ENCODE results near the gene TOMM7. TPM values are rescaled to one million over a fixed set of nuclear protein-coding genes. Genes with fewer than 3 reads are reported as not detected.
"Not testable (repeated sequence)": the region's sequence is repeated elsewhere in the genome, so short reads cannot be mapped to it uniquely, and the experiment has no call there.

TOMM7 gene
- total RNA-seq, 1 donor from 2014 or later = 318 TPM

DNA sequence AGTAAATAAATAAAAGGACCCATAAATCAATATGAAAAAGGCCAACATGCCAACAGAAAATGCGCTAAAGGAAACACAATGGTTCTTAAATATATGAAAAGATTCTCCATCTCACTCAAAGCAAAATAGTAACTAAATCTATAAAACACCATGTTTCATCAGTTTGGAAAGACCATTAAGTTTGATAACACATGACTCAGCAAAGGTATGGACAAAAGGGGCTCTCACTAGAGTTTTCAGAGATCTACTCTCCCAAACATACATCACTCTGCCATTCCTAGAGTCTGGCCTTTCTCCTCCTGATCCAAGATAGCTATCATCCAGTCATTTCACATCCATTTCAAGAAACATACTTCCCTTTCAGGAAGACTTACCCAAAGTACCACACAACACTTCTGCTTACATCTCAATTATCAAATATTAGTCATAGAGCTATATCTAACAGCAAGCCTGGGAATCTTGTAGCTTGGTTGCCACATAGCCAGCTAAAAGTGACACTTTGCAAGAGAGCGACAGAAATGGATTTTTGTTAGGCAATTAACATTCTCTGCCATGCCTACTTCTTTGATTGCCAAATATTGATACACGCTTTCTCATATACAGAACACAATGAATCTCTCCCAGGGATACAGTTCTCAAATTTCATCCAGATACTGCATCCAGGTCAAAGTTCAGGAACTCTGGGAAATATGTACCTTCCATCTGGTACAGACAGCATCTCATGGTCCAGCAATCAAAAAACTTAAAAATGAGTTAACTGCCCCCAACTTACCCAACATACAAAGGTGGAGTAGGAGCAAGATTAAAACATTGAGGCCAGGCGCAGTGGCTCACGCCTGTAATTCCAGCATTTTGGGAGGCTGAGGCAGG, 28.8 kb downstream of the TOMM7 start:
- intact Hi-C loops (cut with DNase I) = no loop called here
- DNase-seq (ENCODE audit: low spot score) = no peak

DNA sequence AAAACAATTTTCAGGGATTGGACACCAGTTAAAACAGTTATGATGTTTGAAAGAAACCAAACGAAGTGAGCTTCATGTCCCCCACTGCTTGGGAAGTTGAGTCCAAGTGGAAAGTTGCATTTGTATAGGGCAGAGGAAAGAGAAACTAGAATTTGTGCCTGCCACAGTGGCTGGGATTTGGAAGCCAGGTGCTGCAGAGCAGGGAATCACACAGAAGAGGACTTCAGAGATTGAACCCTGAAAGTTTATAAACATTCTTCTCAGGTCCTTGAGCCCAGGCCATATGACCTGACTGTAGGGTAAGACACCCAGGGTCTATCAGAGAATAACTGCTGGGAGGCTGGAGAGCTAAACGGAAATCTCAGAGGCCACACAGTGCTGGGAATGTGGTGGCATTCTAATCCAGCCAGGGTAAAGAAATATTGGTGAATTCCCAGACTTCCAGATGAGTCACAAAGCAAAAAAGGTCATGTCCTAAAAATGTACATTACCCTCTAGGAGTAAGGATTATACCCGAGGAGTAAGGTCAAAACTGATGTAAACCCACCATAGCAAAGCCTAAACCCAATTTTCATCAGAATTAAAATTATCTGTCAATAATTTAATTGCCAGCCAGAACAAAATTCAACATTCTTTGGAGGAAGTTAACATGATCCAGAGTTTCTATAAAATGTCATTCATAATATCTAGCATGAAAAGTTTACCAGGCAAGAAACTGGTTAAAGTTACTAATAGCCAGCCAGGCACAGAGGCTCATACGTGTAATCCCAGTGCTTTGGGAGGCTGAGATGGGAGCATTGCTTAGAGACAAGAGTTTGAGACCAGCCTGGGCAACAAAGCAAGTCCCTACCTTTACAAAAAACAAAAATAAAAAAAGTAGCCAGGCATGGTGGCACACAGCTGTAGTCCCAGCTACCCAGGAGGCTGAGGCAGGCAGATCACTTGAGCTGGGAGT, 31.2 kb downstream of the TOMM7 start:
- intact Hi-C loops (cut with DNase I) = no loop called here
- no peak for DNase-seq (ENCODE audit: low spot score)

DNA sequence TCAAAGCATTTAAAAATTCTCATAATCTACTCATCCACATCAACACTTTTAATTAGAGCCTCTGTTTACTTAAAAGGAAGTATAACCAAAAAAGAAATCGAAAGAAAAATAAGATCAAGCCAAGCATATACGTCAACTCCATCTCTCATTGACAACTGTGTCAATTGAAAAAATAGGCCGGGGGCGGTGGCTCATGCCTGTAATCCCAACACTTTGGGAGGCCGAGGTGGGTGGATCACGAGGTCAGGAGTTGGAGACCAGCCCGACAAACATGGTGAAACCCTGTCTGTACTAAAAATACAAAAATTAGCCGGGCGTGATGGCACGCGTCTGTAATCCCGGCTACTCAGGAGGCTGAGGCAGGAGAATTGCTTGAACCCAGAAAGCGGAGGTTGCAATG, 32.0 kb downstream of the TOMM7 start:
- intact Hi-C loops (cut with DNase I); DNase-seq (ENCODE audit: low spot score): not testable (repeated sequence)

DNA sequence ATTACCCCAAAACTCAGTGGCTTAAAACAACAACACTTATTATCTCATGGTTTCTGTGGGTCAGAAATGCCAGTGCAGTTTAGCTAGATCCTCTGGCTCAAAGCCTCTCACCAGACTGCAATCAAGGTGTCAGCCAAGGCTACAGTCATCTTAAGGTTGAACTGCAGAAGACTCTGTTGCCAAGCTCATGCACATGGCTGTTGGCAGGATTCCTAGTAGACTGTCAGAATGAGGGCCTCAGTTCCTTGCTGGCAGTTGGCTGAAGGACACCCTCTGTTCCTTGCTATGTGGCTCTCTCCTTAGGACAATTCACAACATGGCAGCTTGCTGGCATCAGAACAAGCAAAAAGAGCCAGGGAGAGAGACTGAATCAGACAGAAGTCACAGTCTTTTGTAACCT, 34.7 kb downstream of the TOMM7 start:
- intact Hi-C loops (cut with DNase I) = no loop called here
- no peak for DNase-seq (ENCODE audit: low spot score)

DNA sequence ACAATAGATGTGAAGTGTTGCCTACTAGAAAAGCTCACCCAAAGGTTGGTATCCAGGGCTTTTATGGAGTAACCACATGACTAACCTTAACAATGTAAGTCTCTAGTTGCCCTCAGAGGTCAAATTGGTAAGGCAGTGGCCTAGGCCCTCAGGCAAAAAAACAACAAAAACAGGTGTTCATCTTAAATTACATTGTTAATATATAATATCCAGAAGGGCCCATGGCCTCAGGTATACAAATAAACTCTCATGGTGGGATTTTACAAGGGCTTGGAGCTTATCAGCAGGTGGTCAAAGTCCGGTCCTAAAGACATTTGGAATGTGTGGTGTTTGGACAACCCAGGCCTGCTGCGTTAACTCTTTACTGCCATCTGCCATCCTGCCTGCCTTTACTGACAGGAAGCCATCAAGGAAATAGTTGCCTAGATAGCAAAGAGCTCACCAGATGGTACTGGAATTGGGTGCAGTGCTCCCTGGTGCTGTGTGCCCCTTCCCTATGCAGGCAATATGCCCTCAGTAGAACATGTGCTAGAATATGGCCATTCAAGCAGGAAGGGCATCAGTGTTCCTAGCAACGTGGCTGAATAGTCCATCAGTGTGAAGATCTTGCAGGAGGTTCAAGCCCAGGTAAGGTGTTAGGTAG, 36.2 kb downstream of the TOMM7 start:
- intact Hi-C loops (cut with DNase I) = no loop called here
- DNase-seq (ENCODE audit: low spot score) = no peak

DNA sequence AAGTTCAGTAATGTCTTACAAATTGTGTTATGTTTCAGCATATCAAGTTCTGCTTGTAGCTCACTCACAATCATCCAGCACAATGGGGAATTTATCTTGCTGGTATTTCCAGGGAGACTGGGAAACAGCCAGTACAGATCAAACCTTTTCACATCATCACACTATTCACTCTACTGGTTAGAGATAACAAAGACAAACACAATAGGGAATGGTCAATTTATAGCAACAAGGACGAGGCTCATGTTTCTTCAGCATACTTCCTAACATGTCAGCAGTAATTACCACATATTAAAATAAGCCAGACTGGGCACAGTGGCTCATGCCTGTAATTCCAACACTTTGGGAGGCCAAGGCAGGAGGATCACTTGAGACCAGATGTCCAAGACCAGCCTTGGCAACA, 38.3 kb downstream of the TOMM7 start:
- no peak for DNase-seq (ENCODE audit: low spot score)
- intact Hi-C loops (cut with DNase I) = no loop called here

GRCh38 chr7:22783421-22783820, 39.2 kb downstream of the TOMM7 start:
- DNase-seq (ENCODE audit: low spot score) = no peak
- intact Hi-C loops (cut with DNase I) = loop anchor here (2.0 kb wide), 1 partner anchor 223 kb away; no protein-coding TSS in a partner anchor

- intact Hi-C loops (cut with DNase I) = loop anchor here (2.0 kb wide), 1 partner anchor 222 kb away; no protein-coding TSS in a partner anchor
- DNase-seq (ENCODE audit: low spot score) = no peak
Measured at GRCh38 chr7:22782616-22783232, 39.9 kb downstream of the TOMM7 start.

DNA sequence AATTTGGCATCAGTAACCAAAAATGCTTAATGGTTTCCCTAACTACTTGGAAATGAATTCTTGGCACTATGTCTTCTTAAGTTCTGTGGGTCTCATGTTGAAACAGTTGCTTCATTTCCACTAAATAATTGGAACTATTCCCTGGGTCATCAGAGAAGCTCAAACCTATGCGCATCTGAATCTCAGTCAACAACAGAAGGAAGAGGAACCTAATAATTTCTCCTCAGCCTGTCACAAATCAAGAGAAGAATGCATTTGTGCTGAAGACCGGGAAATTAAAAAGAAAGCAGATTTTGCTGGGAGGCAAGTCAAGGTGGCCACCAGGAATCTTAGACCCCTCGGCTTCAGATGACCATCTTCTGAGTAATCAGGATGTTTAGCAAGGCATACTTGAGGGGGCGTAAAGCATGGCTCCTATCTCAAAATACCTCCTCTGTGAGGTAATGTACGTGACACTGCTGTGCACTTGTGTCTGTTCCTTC, 41.4 kb downstream of the TOMM7 start:
- intact Hi-C loops (cut with DNase I) = no loop called here
- no peak for DNase-seq (ENCODE audit: low spot score)

DNA sequence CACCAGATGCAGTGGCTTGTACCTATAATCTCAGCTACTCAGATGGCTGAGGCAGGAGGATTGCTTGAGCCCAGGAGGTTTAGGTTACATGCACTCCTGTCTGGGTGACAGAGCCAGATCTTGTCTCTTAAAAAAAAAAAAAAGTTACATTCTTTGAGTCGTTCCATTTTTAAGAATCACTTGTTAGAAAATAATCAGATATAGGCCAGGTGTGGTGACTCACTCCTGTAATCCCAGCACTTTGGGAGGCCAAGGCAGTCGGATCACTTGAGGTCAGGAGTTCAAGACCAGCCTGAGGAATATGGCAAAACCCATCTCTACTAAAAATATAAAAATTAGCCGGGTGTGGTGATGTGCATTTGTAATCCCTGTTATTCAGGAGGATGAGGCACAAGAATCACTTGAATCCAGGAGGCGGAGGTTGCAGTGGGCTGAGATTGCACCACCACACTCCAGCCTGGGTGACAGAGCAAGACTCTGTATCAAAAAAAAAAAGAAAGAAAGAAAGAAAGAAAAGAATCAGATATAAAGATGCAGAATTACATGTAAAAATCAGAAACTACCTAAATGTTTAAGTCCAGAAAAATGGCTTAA, 42.8 kb downstream of the TOMM7 start:
- DNase-seq (ENCODE audit: low spot score); intact Hi-C loops (cut with DNase I): not testable (repeated sequence)

GRCh38 chr7:22776964-22777363, 45.7 kb downstream of the TOMM7 start:
- no peak for DNase-seq (ENCODE audit: low spot score)
- intact Hi-C loops (cut with DNase I) = no loop called here

GRCh38 chr7:22772885-22773284, 49.8 kb downstream of the TOMM7 start:
- intact Hi-C loops (cut with DNase I) = no loop called here
- no peak for DNase-seq (ENCODE audit: low spot score)

- no peak for DNase-seq (ENCODE audit: low spot score)
- intact Hi-C loops (cut with DNase I) = no loop called here
Measured at GRCh38 chr7:22771872-22772228, 50.8 kb downstream of the TOMM7 start.

DNA sequence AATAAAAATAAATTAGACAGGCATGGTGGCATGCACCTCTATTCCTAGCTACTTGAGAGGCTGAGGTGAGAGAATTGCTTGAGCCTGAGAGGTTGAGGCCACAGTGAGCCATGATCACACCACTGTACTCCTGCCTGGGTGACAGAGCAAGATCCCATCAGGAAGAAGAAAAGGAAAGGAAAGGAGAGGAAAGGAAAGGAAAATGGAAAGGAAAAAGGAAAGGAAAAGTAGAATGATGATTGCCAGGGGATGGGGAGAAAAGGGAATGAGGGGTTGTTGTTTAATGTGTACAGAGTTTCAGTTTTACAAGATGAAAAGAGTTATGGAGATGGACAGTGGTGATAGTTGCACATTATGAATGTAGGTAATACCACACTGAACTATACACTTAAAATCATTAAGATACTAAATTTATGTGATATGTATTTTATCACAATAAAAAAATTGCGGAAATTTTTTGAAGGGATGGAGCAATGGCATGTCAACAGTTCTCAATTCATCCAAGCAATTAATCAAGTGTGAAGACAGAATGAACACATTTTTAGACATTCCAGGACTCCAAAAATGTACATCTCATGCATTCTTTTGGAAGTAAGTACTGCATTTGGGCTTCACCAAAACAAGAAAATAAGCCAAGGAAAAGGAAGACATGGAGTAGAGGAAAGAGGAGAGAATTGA, 51.3 kb downstream of the TOMM7 start:
- intact Hi-C loops (cut with DNase I) = no loop called here

DNA sequence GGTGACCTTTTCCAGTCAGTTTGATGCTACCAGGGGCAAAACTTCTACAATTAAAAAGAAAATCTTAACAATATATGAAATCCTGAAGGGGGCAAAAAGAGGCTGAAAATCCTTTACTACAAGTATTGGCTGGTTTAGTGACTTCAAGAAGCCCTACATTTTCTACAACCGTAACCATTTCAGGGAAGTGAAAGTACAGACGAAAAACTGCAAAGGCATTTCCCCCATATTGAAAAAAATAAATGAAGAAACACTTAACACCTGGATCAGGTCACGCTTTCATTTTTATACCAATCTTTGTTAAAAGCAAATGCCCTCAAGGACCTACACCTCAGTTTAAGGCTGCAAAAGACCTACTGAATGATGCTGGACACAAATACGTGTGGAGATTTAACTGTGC, 57.0 kb downstream of the TOMM7 start:
- intact Hi-C loops (cut with DNase I) = no loop called here

More for the DNA sequence above, 51.3 kb downstream of the TOMM7 start:
- no peak for DNase-seq (ENCODE audit: low spot score)

More for the DNA sequence above, 57.0 kb downstream of the TOMM7 start:
- no peak for DNase-seq (ENCODE audit: low spot score)
